Fibroblast of lung (primary cell): Measurements from ENCODE around the gene PACRG. TPM values are rescaled to one million over a fixed set of nuclear protein-coding genes. Genes with fewer than 3 reads are reported as not detected.

ENCODE experiments used
- DNase-seq, 2 donors: peaks; one replicate each; pipeline versions ENCODE4 v3.0.0 to v3.0.0-alpha.2; 2010; ENCODE audit warnings: low read depth in 2 of 2
- H2AFZ ChIP-seq: 2 replicates; pipeline ENCODE4 v1.5.1; 2012; ENCODE audit warnings: low read length, control low read depth, inconsistent platforms
- H3K27ac ChIP-seq: 2 replicates; pipeline ENCODE4 v1.5.1; 2011; ENCODE audit warnings: low read length, control low read depth; ENCODE audit not compliant: insufficient read depth
- H3K27me3 ChIP-seq: 2 replicates; pipeline ENCODE4 v1.5.1; 2011; ENCODE audit warnings: mild to moderate bottlenecking, low read length; ENCODE audit not compliant: control insufficient read depth, insufficient read depth
- H3K36me3 ChIP-seq: 2 replicates; pipeline ENCODE4 v1.5.1; 2011; ENCODE audit warnings: low read length; ENCODE audit not compliant: control insufficient read depth, insufficient read depth
- H3K4me1 ChIP-seq: 2 replicates; pipeline ENCODE4 v1.5.1; 2011; ENCODE audit warnings: low read length; ENCODE audit not compliant: control insufficient read depth, insufficient read depth; ENCODE audit errors: extremely low read depth
- H3K4me2 ChIP-seq: 2 replicates; pipeline ENCODE4 v1.5.1; 2011; ENCODE audit warnings: low read length, control low read depth; ENCODE audit not compliant: insufficient read depth; ENCODE audit errors: extremely low read depth
- H3K4me3 ChIP-seq, 4 experiments: fragments of 200-600 bp in 1 of 4; sonication (generic) in 1 of 4; replicated peaks in 1 of 4; 2 replicates each; pipeline ENCODE4 v1.5.1; 2011 to 2016; ENCODE audit warnings: low read length in 4 of 4, low read depth in 3 of 4, mild to moderate bottlenecking in 3 of 4, control low read depth in 2 of 4, inconsistent platforms in 1 of 4, mixed read lengths in 1 of 4; ENCODE audit not compliant: insufficient read depth in 1 of 4; ENCODE audit errors: control extremely low read depth in 1 of 4
- H3K79me2 ChIP-seq: 2 replicates; pipeline ENCODE4 v1.5.1; 2012; ENCODE audit warnings: mild to moderate bottlenecking, low read length, inconsistent platforms; ENCODE audit not compliant: control insufficient read depth, insufficient read depth
- H3K9ac ChIP-seq: 2 replicates; pipeline ENCODE4 v1.5.1; 2011; ENCODE audit warnings: mild to moderate bottlenecking, low read length, control low read depth; ENCODE audit not compliant: insufficient read depth
- H3K9me3 ChIP-seq: 2 replicates; pipeline ENCODE4 v1.5.1; 2012; ENCODE audit warnings: low read depth, low read length; ENCODE audit not compliant: control insufficient read depth, insufficient read depth
- H4K20me1 ChIP-seq: 2 replicates; pipeline ENCODE4 v1.5.1; 2011; ENCODE audit warnings: low read length; ENCODE audit not compliant: control insufficient read depth, insufficient read depth; ENCODE audit errors: extremely low read depth
- CTCF ChIP-seq, 2 donors: IDR thresholded peaks in 1 of 2; conservative IDR thresholded peaks in 1 of 2; 1 replicate in 1 of 2; 2 replicates in 1 of 2; pipeline ENCODE4 v1.5.1; 2011 to 2012; ENCODE audit warnings: low read length in 2 of 2, control low read depth in 1 of 2, inconsistent platforms in 1 of 2, low read depth in 1 of 2, mild to moderate bottlenecking in 1 of 2
- EZH2 ChIP-seq: IDR thresholded peaks from 2 replicates; pipeline ENCODE4 v1.5.1; 2012; ENCODE audit warnings: low read length, control low read depth, mild to moderate bottlenecking; ENCODE audit errors: missing control alignments
- polyA plus RNA-seq, 2 donors: library from polyadenylated mRNA; depleted of rRNA in 1 of 2; stranded (reverse) in 1 of 2; unstranded in 1 of 2; fragments of >200 nt; gene quantifications; 2 replicates each; pipeline ENCODE4 v1.2.1, GENCODE V29; 2011 to 2012; ENCODE audit warnings: missing spikeins in 1 of 2
- total RNA-seq: library from RNA; depleted of rRNA; stranded (reverse); fragments of >200 nt; gene quantifications from 2 replicates; pipeline ENCODE4 v1.2.1, GENCODE V29; 2014

PACRG gene
- total and polyA plus RNA-seq, 2 donors (not counting 1 experiment from before 2014, with no cell fraction given) = 0.30 to 0.66 TPM

GRCh38 chr6:162708971-162709370 is 18.8 kb upstream of the PACRG start:
- H3K27ac ChIP-seq = no peak overlapping the region
- H4K20me1 ChIP-seq = no peaks in the 10 kb centered on the region
- H3K27me3 ChIP-seq = no peaks in the 10 kb centered on the region
- no peak overlapping the region for H2AFZ ChIP-seq
- TF ChIP-seq EZH2 (no peak), CTCF (conservative IDR thresholded peaks at IDR 0.05 in 1 of 2, IDR thresholded peaks at IDR 0.05 in 1 of 2; ENCODE audit: low read depth in 1 of 2, low read length in 2 of 2) (no peak)
- H3K4me3 ChIP-seq = no peak overlapping the region
- no peaks in the 10 kb centered on the region for H3K4me1 ChIP-seq
- no peak overlapping the region for H3K9ac ChIP-seq
- no peak overlapping the region for H3K4me2 ChIP-seq
- H3K36me3 ChIP-seq = no peaks in the 10 kb centered on the region
- DNase-seq = no peak
- H3K79me2 ChIP-seq = no peaks in the 10 kb centered on the region
- H3K9me3 ChIP-seq = no peaks in the 10 kb centered on the region

DNA sequence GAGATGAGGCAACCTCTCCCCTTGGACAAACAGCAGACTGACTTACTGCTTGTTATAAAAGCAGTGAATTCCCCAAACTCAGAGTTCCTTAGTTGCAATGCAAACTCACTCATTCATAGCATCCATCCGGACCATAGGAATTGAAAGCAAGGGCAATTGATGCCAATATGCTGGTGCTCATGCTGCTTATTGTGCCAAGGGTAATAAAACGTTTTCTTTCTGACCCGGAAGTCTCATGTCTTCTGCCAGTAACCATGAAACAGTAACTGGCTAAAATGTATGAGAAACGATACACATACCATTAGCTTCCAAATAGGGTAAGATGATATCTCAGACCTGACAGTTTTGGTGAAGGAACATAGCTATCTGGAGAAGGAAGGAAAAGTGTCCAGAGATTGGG is 18.3 kb upstream of the PACRG start:
- Histone ChIP-seq H4K20me1 (no peaks in the 10 kb centered on the region), H3K4me3 (no peak overlapping the region), H3K27ac (no peak overlapping the region), H3K27me3 (no peaks in the 10 kb centered on the region), H3K4me2 (no peak overlapping the region), H3K79me2 (no peaks in the 10 kb centered on the region), H3K9ac (no peak overlapping the region), H3K36me3 (no peaks in the 10 kb centered on the region), H3K4me1 (no peaks in the 10 kb centered on the region), H2AFZ (no peak overlapping the region), H3K9me3 (no peaks in the 10 kb centered on the region)
- TF ChIP-seq CTCF (conservative IDR thresholded peaks at IDR 0.05 in 1 of 2, IDR thresholded peaks at IDR 0.05 in 1 of 2; ENCODE audit: low read depth in 1 of 2, low read length in 2 of 2) = no peak
- TF ChIP-seq EZH2 = no peak
- no peak for DNase-seq

- no peaks in the 10 kb centered on the region for H4K20me1 ChIP-seq
- no peak for DNase-seq
- H3K79me2 ChIP-seq = no peaks in the 10 kb centered on the region
- H3K4me1 ChIP-seq = no peaks in the 10 kb centered on the region
- H2AFZ ChIP-seq = no peak overlapping the region
- H3K36me3 ChIP-seq = no peaks in the 10 kb centered on the region
- H3K9me3 ChIP-seq = no peaks in the 10 kb centered on the region
- TF ChIP-seq EZH2 = no peak
- TF ChIP-seq CTCF (conservative IDR thresholded peaks at IDR 0.05 in 1 of 2, IDR thresholded peaks at IDR 0.05 in 1 of 2; ENCODE audit: low read depth in 1 of 2, low read length in 2 of 2) = no peak
- H3K9ac ChIP-seq = no peak overlapping the region
- no peaks in the 10 kb centered on the region for H3K27me3 ChIP-seq
- no peak overlapping the region for H3K4me2 ChIP-seq
- no peak overlapping the region for H3K27ac ChIP-seq
- H3K4me3 ChIP-seq = no peak overlapping the region
Observed at GRCh38 chr6:162710419-162710818, 17.4 kb upstream of the PACRG start.
